IMR-90 (cell line): Measurements from ENCODE around the gene CCPG1.

Experiments used
- CEBPB ChIP-seq: IDR thresholded peaks from 2 replicates; pipeline ENCODE4 v1.6.1; 2012; ENCODE audit warnings: low read depth, low read length, improper control_type of control experiment
- CHD1 ChIP-seq: IDR thresholded peaks from 2 replicates; pipeline ENCODE4 v1.6.1; 2012; ENCODE audit warnings: low read depth, low read length, improper control_type of control experiment
- CTCF ChIP-seq: conservative IDR thresholded peaks from 2 replicates; pipeline ENCODE4 v1.5.1; 2012; ENCODE audit warnings: mild to moderate bottlenecking, low read depth, low read length, improper control_type of control experiment
- MAFK ChIP-seq: IDR thresholded peaks from 2 replicates; pipeline ENCODE4 v1.6.1; 2012; ENCODE audit warnings: low read depth, low read length, improper control_type of control experiment
- MAZ ChIP-seq: IDR thresholded peaks from 2 replicates; pipeline ENCODE4 v1.6.1; 2012; ENCODE audit warnings: low read depth, mild to moderate bottlenecking, low read length, improper control_type of control experiment, moderate library complexity, borderline replicate concordance
- POLR2A ChIP-seq: IDR thresholded peaks from 2 replicates; pipeline ENCODE4 v1.6.1; 2012; ENCODE audit warnings: mild to moderate bottlenecking, low read depth, low read length
- RAD21 ChIP-seq: IDR thresholded peaks from 2 replicates; pipeline ENCODE4 v1.6.1; 2012; ENCODE audit warnings: low read length, improper control_type of control experiment
- RCOR1 ChIP-seq: IDR thresholded peaks from 2 replicates; pipeline ENCODE4 v1.6.1; 2012; ENCODE audit warnings: mild to moderate bottlenecking, low read length, improper control_type of control experiment; ENCODE audit not compliant: insufficient replicate concordance
- RFX5 ChIP-seq: IDR thresholded peaks from 2 replicates; pipeline ENCODE4 v1.8.0; 2012; ENCODE audit warnings: low read depth, mild to moderate bottlenecking, low read length, moderate library complexity

- TF ChIP-seq CTCF (no peak), CHD1 (no peak), RAD21 (no peak), RFX5 (no peak), POLR2A (no peak), MAZ (no peak), RCOR1 (no peak), CEBPB (no peak), MAFK (no peak)
Observed at GRCh38 chr15:55337160-55337559, 71.0 kb downstream of the CCPG1 start.
